ENCODE data around the gene GALNS.
A peak's percentile ranks its signal among the peaks of the same experiment; 100 is the strongest.

GALNS gene

GRCh38 chr16:88813269-88814143, 43.2 kb downstream of the GALNS start:
- DNase-seq, result no peak

DNA sequence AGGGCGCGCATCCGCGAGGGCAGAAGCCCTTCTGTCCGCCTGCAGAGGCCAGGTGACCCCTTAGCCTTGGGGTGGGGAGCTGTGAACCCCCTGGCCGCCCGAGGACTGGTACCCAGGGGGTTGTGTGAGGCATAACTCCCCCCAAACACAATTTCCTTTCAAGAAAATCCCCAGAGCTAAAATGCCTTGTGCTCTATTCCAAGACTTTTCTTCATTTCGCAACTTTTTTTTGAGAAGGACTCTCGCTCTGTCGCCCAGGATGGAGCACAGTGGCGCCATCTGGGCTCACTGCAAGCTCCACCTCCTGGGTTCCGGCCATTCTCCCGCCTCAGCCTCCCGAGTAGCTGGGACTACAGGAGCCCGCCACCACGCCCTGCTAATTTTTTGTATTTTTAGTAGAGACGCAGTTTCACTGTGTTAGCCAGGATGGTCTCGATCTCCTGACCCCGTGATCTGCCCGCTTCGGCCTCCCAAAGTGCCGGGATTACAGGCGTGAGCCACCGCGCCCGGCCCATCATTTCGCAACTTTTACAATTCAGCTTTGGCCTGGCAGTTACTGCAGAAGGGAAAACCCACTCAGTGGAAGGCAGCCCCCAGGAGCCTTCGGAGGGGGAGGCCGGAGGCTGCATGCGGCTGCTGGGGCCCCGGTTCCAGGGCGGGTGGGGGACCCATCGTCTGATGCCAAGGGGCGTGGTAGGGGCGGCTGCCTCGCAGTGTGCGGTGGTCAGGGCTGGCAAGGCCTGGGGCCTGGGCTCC, 44.1 kb downstream of the GALNS start:
- DNase-seq, result no peak

DNA sequence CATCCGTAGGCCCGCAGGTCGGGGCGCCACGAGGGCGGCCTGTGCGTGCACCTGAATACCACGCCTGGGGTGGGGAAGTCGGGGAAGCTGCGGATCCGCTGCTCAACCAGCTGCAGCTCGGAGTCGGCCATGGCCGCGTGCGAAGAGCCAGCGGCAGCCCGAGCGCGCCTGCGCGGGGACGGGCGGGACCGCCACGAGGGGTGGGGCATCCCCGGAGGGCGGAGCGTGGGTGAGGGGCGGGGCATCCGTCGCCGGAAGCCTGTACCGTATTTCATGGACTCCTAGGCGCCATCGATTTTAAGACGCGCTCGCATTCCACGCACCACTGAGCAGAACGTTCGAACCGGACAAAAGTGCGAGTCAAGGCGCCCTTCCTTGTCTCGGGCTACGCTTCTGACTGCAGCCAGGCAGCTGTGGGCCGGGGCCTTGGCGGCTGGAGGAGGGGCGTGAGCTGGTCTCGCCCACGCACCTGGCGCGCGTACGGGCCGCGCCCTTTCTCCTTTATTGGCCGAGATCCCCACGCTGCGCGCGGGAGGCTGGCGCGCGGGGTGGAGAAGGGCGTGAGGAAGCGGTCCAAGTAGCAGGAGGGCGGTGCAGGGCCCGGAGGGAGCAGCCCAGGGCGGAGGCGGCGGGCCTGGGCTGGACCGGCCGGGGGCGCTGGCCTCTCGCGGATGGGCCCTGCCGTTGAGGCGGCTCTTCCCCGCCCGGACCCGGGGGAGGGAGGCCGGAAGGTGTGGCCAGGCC, 44.8 kb downstream of the GALNS start, which contains the start of gene APRT:
APRT (minus strand) TSS at position 160 of the 744 bp plus-strand sequence; CDS start at position 131, 29 bp downstream.
- DNase-seq, result peak; percentile 18

GRCh38 chr16:88810912-88811768, 45.6 kb downstream of the GALNS start:
- DNase-seq, result no peak

GRCh38 chr16:88810166-88810911, 46.4 kb downstream of the GALNS start:
- DNase-seq, result no peak

GRCh38 chr16:88809676-88810165, 47.0 kb downstream of the GALNS start:
- DNase-seq, result no peak

DNA sequence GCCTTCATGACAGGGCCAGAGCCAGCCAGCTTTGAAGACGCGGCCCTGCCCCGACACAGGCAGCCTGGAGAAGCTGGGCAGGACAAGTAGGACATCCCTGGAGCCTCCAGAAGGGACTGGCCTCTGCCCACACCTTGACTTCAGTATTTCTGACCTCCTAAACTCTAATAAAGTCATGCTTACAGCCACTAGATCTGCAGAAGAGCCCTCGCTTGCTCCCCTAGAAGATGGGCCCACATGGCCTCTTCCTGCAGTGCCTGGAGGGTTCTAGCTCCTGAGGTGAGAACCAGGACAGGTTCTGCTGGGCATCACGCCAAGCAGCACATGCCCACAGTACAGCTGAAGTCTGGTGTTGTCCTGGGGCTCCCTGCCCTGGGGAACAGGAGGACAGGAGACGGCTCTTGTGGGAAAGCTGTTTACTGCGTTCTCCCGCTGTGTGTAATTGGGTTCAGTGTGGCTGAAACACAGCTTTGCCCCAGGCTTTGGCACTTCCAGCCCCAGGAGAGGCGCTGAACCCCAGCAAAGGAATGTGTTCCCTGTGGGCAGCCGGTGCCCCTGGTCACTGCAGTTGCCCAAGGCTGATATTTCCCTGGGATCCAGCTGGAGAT, 47.6 kb downstream of the GALNS start:
- DNase-seq, result no peak

GRCh38 chr16:88807626-88808453, 48.9 kb downstream of the GALNS start:
- no peak for DNase-seq

DNA sequence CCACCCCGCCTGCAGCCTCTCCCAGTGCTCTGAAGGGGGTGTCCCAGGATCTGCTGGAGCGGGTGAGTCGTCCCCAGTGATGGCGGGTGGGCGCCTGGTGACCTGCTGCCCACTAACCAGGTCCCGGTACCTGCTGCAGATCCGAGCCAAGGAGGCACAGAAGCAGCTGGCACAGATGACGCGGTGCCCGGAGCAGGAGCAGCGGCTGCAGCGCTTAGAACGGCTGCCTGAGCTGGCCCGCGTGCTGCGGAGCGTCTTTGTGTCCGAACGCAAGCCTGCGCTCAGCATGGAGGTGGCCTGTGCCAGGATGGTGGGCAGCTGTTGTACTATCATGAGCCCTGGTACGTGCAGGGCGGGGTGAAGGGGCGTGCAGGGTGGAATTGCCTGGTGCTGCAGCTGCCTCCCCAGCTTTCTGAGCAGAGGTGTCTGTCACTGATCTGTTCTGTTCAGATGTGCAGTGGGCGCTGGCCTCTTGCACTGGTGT, 49.6 kb downstream of the GALNS start:
- no peak for DNase-seq

DNA sequence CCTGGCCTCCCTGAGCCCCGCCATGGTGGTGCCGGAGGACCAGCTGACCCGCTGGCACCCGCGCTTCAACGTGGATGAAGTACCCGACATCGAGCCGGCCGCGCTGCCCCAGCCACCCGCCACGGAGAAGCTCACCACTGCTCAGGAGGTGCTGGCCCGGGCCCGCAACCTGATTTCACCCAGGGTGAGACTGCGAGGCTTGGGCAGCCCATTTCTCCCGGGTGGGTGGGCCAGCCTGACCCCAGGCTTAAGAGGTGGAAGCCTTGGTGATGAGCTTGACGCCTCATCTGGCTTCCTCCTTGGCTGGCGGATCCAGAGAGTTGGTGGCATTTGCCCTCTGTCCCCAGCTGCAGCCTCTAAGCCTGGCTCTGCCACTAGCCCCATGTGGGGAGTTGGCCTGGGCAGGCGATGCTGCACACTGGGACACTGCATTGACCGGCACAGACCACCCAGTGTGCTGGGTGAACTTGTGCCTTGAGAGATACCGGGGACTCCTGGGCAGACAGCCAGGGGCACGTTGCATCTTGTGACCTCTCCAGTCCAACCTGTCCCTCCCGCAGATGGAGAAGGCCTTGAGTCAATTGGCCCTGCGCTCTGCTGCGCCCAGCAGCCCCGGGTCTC, 50.1 kb downstream of the GALNS start:
- no peak for DNase-seq

DNA sequence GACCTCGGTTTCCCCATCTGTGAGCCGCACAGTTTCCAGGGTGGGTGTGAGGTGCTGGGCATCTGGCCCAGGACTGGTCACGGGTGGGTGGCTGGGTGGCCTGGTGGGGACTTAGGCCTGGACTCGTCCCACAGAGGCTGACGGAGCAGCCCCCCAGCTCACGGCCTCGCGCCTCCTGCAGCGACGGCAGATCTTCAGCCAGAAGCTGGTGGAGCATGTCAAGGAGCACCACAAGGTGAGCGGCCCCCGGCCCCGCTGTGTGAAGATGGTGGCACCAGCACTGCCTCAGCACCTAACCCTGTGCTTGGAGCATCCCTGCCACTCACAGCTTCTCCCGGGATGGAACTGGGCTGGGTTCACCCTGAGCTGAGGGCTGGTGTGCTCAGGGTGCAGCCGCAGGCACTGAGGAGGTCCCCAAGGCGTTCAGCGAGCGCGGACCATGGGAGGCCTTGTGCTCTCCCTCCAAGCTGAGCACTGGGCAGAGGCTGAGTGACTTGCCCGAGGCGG, 50.8 kb downstream of the GALNS start:
- no peak for DNase-seq

- no peak for DNase-seq
Measured at GRCh38 chr16:88805340-88805715, 51.4 kb downstream of the GALNS start.

- no peak for DNase-seq
Measured at GRCh38 chr16:88804552-88805339, 52.0 kb downstream of the GALNS start.

DNA sequence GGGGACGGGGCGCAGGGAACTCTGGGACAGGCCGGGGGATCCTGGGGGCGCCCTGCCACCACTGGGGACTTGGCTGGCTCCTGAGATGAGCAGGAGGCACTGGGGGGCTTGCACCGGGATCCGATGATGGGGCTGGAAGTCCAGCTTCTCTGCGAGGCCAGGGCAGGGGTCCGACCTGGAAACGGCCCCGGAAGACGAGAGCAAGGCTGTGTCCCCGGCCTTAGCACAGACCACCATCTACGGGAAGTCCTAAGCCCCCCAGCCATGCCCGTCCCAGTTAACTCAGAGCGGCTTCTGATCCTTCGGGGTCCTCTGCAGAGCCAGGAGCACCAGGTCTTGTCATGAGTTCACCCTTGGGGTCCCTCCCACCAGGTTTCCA, 52.6 kb downstream of the GALNS start:
- no peak for DNase-seq

GRCh38 chr16:88803264-88803987, 53.3 kb downstream of the GALNS start, which contains the start of gene CDT1:
Gene CDT1 (plus strand): TSS chr16:88803789. CDS start chr16:88803832, 43 bp downstream.
- no peak for DNase-seq

- no peak for DNase-seq
Measured at GRCh38 chr16:88800277-88800592, 56.5 kb downstream of the GALNS start.

GRCh38 chr16:88799569-88800276, 57.0 kb downstream of the GALNS start:
- no peak for DNase-seq

Measured in NCI-H2081 treated with DMSO at 0.1 percent for 48 hours (cell line).